Femur (tissue), 1 donor: ENCODE results near the gene NAGK.

Source experiments
- DNase-seq: peaks from one replicate; pipeline ENCODE4 v3.0.0-alpha.2; 2017

Gene NAGK

DNA sequence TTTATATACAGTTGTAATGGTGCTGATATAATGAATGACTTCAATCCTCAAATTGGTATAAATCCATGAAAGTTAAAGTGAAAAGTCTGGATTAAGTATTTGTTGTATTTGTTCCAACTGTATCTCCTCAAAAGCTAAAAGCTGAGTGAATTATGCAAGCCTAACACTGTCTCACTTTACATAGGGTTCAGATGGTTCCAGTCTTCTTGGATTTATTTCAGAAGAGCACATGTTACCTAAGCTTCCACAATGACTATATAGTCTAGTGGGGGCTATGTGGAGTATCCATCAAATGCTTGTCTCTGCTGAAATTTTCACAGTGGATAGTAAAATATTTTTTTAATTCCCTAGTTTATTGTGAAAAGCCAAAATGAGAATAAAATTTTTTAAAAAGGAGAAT, 48.6 kb downstream of the NAGK start:
- no peak for DNase-seq

GRCh38 chr2:71120195-71120594, 51.7 kb downstream of the NAGK start:
- DNase-seq, result no peak

DNA sequence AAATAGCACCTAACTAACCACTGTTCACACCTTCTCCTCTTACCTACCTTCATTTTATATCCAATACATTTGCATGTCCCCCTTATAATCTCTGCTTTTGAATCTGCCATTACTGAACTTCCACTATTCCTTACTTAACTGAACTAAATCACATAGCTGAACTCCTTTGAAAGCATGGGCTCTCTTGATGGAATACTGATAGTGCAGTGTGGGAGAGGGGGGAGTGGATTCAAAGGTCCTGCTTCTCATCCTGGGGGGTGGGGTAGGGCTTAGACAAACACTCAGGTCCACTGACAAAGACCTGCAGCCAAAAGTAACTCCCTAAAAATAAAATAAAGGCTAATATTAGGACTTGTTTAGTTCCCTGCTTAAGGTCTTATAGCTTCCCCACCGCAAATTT, 53.0 kb downstream of the NAGK start:
- DNase-seq, result no peak

- no peak for DNase-seq
Measured at GRCh38 chr2:71122387-71123298, 54.2 kb downstream of the NAGK start.

- no peak for DNase-seq
Measured at GRCh38 chr2:71125506-71126294, 57.3 kb downstream of the NAGK start.

DNA sequence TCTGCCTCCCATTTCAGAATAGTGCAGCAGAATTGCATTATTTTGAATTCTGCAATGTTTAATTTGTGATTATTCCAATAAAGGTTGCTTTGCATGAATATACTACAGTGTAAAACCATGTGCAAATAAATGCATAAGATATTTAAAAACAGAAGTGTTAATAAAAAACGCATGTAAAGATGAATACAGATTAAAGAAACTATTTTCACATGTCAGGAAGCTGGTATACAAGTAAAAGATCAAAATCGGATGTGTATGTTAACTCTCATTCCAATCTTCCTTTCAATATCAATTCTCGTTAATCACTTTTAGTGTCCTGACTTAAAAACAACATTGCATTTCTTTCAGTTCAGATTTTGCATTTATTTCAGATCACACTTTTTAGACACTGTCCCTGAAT, 58.5 kb downstream of the NAGK start:
- DNase-seq, result no peak
